Epithelial cell of umbilical artery (primary cell): Measurements from ENCODE around the gene PRSS57. TPM values are rescaled to one million over a fixed set of nuclear protein-coding genes. Genes with fewer than 3 reads are reported as not detected.

Experiments
- total RNA-seq: library from RNA; depleted of rRNA; stranded (reverse); fragments of >200 nt; gene quantifications from 2 replicates; pipeline ENCODE4 v1.2.3, GENCODE V29; 2014

The PRSS57 gene
- not detected in 2 replicates for total RNA-seq

GRCh38 chr19:695352-695949, at the start of gene PRSS57:
TSS of gene PRSS57 (minus strand) at chr19:695452. CDS start at chr19:695430, 22 bp downstream.

GRCh38 chr19:708154-709143, 13.2 kb upstream of the PRSS57 start, which contains the start of gene PALM:
TSS of gene PALM (plus strand) at chr19:708935. CDS start at chr19:709147, 212 bp downstream.

GRCh38 chr19:676339-677105, 18.7 kb downstream of the PRSS57 start, which contains the start of gene FSTL3:
TSS of gene FSTL3 (plus strand) at chr19:676392. CDS start at chr19:676424, 32 bp downstream.

GRCh38 chr19:662962-663681, 32.1 kb downstream of the PRSS57 start, which contains the start of gene RNF126:
TSS of gene RNF126 (minus strand) at chr19:663214. CDS start at chr19:663121, 93 bp downstream.

GRCh38 chr19:639253-640160, 55.7 kb downstream of the PRSS57 start, which contains the start of gene FGF22:
TSS of gene FGF22 (plus strand) at chr19:639879. CDS start at chr19:639926, 47 bp downstream.

Other genes with a start within 250 kb of the PRSS57 start
- 2.1 and 6.8 TPM in 2 replicates for gene SHC2, start 234.4 kb downstream of the PRSS57 start, total RNA-seq
- not detected in 2 replicates for gene MADCAM1, start 199.0 kb downstream of the PRSS57 start, total RNA-seq
- 41.3 and 56.2 TPM in 2 replicates for gene TPGS1, start 188.0 kb downstream of the PRSS57 start, total RNA-seq
- gene CDC34, start 163.7 kb downstream of the PRSS57 start, total RNA-seq = 87.4 and 97.4 TPM in 2 replicates
- not detected in 2 replicates for gene GZMM, start 151.4 kb downstream of the PRSS57 start, total RNA-seq
- gene BSG, start 122.9 kb downstream of the PRSS57 start, total RNA-seq = 307 and 357 TPM in 2 replicates
- gene HCN2, start 105.6 kb downstream of the PRSS57 start, total RNA-seq = under 0.01 and 1.3 TPM in 2 replicates
- gene POLRMT, start 61.9 kb downstream of the PRSS57 start, total RNA-seq = 25.3 and 27.5 TPM in 2 replicates
- not detected in 2 replicates for gene FGF22, start 55.6 kb downstream of the PRSS57 start, total RNA-seq
- gene RNF126, start 32.2 kb downstream of the PRSS57 start, total RNA-seq = 38.3 and 40.9 TPM in 2 replicates
- gene FSTL3, start 19.1 kb downstream of the PRSS57 start, total RNA-seq = 18.1 and 47.4 TPM in 2 replicates
- 2.4 and 5.5 TPM in 2 replicates for gene PALM, start 13.5 kb upstream of the PRSS57 start, total RNA-seq
- not detected in 2 replicates for gene MISP, start 55.7 kb upstream of the PRSS57 start, total RNA-seq
- gene PTBP1, start 102.0 kb upstream of the PRSS57 start, total RNA-seq = 107 and 220 TPM in 2 replicates
- gene PLPPR3, start 126.5 kb upstream of the PRSS57 start, total RNA-seq = 0.15 and 0.97 TPM in 2 replicates
- gene AZU1, start 132.4 kb upstream of the PRSS57 start, total RNA-seq = not detected in 2 replicates
- not detected in 2 replicates for gene PRTN3, start 145.5 kb upstream of the PRSS57 start, total RNA-seq
- not detected in 2 replicates for gene ELANE, start 156.9 kb upstream of the PRSS57 start, total RNA-seq
- 0.30 and 1.3 TPM in 2 replicates for gene CFD, start 164.2 kb upstream of the PRSS57 start, total RNA-seq
- gene MED16, start 197.7 kb upstream of the PRSS57 start, total RNA-seq = 17.2 and 23.4 TPM in 2 replicates
- not detected in 2 replicates for gene RNU6-9, start 198.0 kb upstream of the PRSS57 start, total RNA-seq
- gene R3HDM4, start 217.8 kb upstream of the PRSS57 start, total RNA-seq = 14.0 and 18.8 TPM in 2 replicates
- gene KISS1R, start 221.9 kb upstream of the PRSS57 start, total RNA-seq = not detected in 2 replicates
- 2.7 and 7.1 TPM in 2 replicates for gene ARID3A, start 230.6 kb upstream of the PRSS57 start, total RNA-seq